ENCODE results near the gene INSRR. TPM values are rescaled to one million over a fixed set of nuclear protein-coding genes. Genes with fewer than 3 reads are reported as not detected.

INSRR gene
- total RNA-seq, 3 donors from 2014 or later = 0.15 to 0.33 TPM; not detected in 1

DNA sequence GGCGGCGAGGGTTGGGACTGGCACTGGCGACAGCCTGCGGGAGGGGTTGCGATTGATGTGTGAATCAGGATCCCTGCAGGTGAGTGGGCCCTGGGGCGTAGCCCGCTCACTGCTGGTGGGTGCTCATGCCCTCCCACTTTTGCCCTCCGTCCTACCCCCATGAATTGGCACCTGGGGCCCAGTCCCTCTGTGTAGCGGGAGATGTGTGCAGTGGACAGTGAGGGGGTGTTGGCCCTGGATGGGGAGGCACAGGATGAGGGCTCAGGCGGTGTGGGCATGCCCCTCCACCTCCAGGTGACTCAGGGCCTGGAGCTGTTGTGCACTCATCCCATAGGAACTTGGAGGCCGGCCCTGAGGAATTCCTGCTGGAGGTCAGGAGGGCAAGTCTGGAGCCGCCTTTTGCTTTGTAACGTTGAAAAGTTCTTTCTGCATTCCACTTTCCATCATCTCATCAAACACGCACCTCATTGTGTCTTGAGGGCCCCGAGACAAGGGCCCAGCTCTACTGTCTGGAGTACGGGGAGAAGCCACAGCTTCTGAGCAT, 37.6 kb upstream of the INSRR start:
- no peaks in the 10 kb centered on the region for H3K36me3 ChIP-seq
- H3K4me3 ChIP-seq = peak overlapping the region in 2 of 3 donors; percentile 16 to 40
- peaks cover 0 to 12% of the 10 kb centered on the region in 2 donors for H3K27me3 ChIP-seq
- TF ChIP-seq POLR2AphosphoS5 (IDR thresholded peaks at IDR 0.05) (no peak), CTCF (IDR thresholded peaks at IDR 0.05) (no peak), POLR2A (IDR thresholded peaks at IDR 0.05) (no peak)
- H3K4me1 ChIP-seq = peaks cover 0 to 9% of the 10 kb centered on the region in 2 donors
- H3K9me3 ChIP-seq = no peaks in the 10 kb centered on the region
- peak overlapping the region; percentile 78 to 97 for H3K27ac ChIP-seq
- intact Hi-C loops (cut with DNase I; ENCODE audit: low total_unique reads) = no loop called here
- DNase-seq (ENCODE audit: low spot score in 2 of 2) = no peak

GRCh38 chr1:156895927-156896326, 37.0 kb upstream of the INSRR start:
- intact Hi-C loops (cut with DNase I; ENCODE audit: low total_unique reads) = no loop called here
- H3K27ac ChIP-seq = peak overlapping the region; percentile 78 to 97
- no peak for TF ChIP-seq POLR2AphosphoS5 (IDR thresholded peaks at IDR 0.05)
- TF ChIP-seq POLR2A (IDR thresholded peaks at IDR 0.05) = no peak
- TF ChIP-seq CTCF (IDR thresholded peaks at IDR 0.05) = no peak
- H3K9me3 ChIP-seq = no peaks in the 10 kb centered on the region
- peak overlapping the region in 2 of 3 donors; percentile 40 to 48 for H3K4me3 ChIP-seq
- no peak for DNase-seq (ENCODE audit: low spot score in 2 of 2)
- no peaks in the 10 kb centered on the region for H3K36me3 ChIP-seq
- H3K4me1 ChIP-seq = peaks cover 0 to 6% of the 10 kb centered on the region in 2 donors
- H3K27me3 ChIP-seq = peaks cover 0 to 12% of the 10 kb centered on the region in 2 donors

- peak overlapping the region; percentile 78 to 97 for H3K27ac ChIP-seq
- H3K4me3 ChIP-seq = peak overlapping the region; percentile 47 to 77 (median 48)
- peaks cover 0 to 2% of the 10 kb centered on the region in 2 donors for H3K4me1 ChIP-seq
- TF ChIP-seq CTCF (IDR thresholded peaks at IDR 0.05) = no peak
- no peak for TF ChIP-seq POLR2A (IDR thresholded peaks at IDR 0.05)
- no peak for TF ChIP-seq POLR2AphosphoS5 (IDR thresholded peaks at IDR 0.05)
- intact Hi-C loops (cut with DNase I; ENCODE audit: low total_unique reads) = no loop called here
- DNase-seq (ENCODE audit: low spot score in 2 of 2) = no peak
- H3K27me3 ChIP-seq = peaks cover 0 to 12% of the 10 kb centered on the region in 2 donors
- H3K36me3 ChIP-seq = no peaks in the 10 kb centered on the region
- no peaks in the 10 kb centered on the region for H3K9me3 ChIP-seq
Observed at GRCh38 chr1:156895455-156895812, 36.5 kb upstream of the INSRR start.

DNA sequence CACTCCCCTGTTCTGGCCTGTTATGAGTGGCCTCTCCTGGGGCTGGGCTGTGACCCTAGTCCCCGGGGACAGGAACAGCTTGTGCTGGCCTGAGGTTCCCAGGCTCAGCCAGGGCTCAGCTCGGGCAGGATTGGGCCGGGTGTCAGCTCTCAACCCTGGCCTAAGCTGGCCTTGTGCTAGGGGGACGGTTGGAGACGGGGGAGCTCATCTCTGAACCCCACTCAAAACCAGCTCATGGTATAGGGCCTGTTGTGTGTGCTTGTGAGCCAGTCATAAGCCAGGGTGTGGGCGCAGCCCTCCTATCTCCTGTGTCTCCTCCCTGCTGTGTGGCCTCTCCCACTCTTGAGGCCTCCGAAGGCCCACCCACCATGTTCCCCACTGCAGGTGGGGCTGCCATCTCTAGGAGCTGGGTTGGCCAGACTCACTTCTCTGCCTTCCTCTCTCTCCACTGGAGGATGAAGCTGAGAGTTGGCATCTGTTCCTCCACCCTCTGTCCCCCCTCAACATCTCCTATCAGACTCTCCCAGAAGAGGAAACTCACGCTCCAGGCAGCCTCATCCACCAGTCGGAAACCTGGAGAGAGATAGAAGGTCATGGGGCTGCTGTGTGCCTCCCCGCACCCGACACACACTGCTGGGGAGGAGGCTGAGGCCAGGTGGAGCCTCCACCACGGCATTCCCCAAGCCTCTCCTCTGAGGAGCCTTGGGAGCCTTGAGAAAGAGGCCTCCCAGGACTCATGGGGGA, 36.0 kb upstream of the INSRR start:
- peaks cover 0 to 12% of the 10 kb centered on the region in 2 donors for H3K27me3 ChIP-seq

More for the DNA sequence above, 36.0 kb upstream of the INSRR start:
- intact Hi-C loops (cut with DNase I; ENCODE audit: low total_unique reads) = no loop called here
- no peaks in the 10 kb centered on the region for H3K4me1 ChIP-seq
- no peaks in the 10 kb centered on the region for H3K36me3 ChIP-seq
- no peak for DNase-seq (ENCODE audit: low spot score in 2 of 2)
- peak overlapping the region; percentile 47 to 77 (median 48) for H3K4me3 ChIP-seq
- TF ChIP-seq POLR2AphosphoS5 (IDR thresholded peaks at IDR 0.05) = no peak
- no peak for TF ChIP-seq CTCF (IDR thresholded peaks at IDR 0.05)
- no peaks in the 10 kb centered on the region for H3K9me3 ChIP-seq
- H3K27ac ChIP-seq = peak overlapping the region; percentile 78 to 97
